ENCODE data around the gene MYLIP.
A peak's percentile ranks its signal among the peaks of the same experiment; 100 is the strongest.

Gene MYLIP

DNA sequence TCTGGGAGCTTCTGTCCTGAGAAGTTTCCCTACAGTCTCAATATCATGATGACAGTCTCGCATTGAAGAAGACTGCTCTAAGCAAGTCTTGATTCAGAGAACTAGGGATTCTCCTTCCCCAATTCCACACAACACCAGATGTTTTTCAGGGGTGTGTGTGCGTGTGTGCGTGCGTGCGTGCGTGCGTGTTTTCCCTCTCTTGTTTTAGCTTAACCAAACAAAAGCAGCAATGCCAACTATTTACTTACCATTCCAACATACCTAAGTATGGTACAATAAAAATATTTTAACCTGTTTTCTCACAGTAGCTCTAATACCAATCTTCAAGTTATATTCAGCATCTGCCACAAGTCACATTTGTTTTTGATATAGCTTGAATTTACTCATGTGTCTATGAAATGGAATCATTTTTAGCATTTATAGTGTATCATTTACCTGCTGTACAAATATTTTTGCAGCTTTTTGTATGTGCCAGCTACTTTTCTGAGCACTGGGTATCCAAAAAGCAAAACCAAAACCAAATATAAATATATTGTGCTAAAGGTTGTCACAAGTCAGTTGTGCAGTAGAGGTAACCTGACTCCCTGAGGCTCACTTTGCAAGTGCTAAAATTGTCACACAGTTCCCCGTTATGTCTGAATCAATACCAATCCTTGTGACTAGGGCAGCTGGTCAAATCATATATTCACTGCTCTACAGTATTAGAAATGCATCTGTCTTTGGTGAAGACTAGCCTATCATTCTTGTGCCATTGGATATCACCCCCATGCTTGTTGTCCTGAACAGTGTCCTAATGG, 21.7 kb upstream of the MYLIP start:
- no peak for DNase-seq

GRCh38 chr6:16108419-16108818, 20.5 kb upstream of the MYLIP start:
- no peak for DNase-seq

- DNase-seq = peak in 1 of 56 donors; percentile 2
These were observed 19.8 kb upstream of the MYLIP start for GRCh38 chr6:16108921-16109658.

- no peak for DNase-seq
These were observed 19.1 kb upstream of the MYLIP start for GRCh38 chr6:16109659-16110305.

- no peak for DNase-seq
These were observed 10.1 kb upstream of the MYLIP start for GRCh38 chr6:16118825-16119224.

DNA sequence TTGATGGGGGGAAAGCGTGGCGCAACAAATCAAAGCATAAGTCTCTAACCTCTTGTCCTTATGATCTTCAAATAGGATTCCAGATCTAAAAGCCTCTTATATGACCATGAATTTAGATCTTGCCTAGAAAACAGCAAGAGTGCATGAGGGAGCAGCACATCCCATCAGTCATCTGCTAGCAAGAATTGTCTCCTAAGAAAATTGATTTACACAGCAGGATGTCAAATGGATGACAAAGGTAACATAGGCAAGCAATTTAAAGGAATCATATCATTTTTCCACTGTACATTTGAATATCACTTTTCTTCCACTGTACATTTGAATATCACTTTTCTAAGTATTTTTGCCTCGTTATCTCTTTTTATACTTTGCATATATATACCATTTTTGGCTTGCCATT, 7.5 kb upstream of the MYLIP start:
- DNase-seq = no peak

DNA sequence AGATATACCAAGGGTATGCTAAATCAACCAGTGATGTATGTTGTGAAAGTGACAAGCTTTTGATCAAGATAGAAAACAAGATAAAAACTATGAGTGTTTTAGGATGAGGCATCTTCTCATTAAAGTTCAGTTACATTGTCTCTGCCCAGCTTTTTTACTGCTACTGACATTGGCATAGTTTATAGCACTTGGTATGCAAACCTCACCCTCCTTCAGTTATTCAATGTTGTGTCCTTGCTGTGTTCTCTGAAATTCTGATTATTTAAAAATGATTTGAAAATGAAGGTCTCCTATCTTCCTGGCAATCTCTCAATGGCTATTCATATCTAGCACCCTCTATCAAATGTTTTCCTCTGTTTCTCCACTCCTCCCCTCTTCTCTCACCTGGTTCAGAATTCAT, 6.7 kb upstream of the MYLIP start:
- DNase-seq = no peak

GRCh38 chr6:16124198-16125180, 4.4 kb upstream of the MYLIP start:
- DNase-seq = no peak

DNA sequence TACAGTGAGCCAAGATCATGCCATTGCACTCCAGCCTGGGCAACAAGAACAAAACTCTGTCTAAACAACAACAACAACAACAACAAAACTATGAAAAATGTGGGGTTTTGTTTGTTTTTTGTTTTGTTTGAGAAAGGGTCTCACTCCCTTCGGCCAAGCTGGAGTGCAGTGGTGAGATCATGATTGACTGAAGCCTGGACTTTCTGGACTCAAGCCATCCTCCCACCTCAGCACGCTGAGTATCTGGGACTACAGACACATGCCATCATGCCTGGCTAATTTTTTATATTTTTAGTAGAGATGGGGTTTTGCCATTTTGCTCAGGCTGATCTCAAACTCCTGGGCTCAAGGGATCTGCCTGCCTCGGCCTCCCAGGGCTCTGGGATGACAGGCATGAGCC, 2.8 kb upstream of the MYLIP start:
- no peak for DNase-seq

GRCh38 chr6:16126861-16127260, 2.0 kb upstream of the MYLIP start:
- DNase-seq = no peak

DNA sequence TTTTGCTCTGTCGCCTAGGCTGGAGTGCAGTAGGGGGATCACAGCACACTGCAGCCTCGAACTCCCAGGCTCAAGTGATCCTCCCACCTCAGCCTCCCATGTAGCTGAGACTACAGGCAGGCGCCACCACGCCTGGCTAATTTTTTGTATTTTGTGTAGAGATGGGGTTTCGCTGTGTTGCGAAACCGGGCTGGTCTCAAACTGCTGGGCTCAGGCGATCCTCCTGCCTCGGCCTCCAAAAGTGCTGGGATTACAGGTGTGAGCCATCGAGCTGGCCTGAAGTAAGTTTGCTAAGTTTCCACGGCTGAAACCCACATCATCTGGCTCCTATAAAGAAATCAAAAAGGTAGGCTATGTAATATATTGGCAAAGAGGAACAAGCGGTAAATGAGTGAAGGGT, 1.4 kb upstream of the MYLIP start:
- DNase-seq = no peak

DNA sequence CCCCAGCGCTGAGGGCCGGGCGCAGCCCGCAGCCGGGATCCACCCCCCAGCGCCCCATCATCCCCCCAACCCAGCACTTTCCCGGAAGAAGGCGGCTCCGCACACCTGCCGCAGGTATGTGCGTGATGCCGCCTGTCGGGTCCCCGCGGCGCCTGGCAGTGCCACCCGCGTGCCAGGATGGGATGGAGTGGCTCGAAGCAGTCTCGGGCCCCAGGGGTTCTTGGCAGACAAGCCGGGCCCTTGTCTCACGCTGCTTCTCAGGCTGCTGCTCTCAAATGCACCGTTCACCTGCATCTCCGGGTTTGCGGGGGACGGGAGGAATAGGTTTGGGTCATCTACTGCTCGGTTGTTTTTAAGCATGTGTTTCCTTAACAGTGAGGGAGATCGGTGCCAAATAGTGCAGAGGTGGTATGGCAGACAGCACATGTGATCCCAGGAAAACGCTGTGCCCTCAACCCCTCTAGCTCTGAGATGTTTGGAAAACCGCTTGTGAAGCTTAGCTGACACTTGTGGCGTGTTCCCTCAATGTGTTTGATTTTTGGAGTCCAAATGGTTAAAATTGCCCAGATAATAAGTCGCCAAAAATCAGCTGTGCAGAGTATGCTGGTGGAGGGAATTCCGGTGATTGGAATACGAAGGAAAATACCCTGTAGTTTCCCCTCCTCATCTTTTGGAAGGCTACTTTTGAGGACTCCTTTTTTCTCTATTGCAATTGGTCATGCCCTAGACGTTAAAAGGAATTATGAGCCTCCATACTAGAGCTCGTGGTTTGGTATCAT, 926 bp downstream of the MYLIP start:
- peak in 14 of 56 donors; percentile 15 to 62 (median 42) for DNase-seq

DNA sequence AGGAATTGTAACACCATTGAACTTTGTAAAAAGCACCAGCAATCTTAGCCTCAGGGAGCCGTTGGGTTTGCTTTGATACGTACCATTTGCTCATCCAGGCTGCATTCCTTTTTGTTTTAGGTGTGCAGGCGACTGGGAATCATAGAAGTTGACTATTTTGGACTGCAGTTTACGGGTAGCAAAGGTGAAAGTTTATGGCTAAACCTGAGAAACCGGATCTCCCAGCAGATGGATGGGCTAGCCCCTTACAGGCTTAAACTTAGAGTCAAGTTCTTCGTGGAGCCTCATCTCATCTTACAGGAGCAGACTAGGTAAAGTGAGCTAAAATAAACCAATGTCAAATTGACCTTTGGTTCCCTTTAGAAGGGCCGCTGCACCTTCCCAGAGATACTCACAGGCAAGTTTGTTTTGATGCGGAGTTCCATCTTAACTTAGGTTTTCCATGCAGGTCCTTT, 1.6 kb downstream of the MYLIP start:
- DNase-seq = no peak

DNA sequence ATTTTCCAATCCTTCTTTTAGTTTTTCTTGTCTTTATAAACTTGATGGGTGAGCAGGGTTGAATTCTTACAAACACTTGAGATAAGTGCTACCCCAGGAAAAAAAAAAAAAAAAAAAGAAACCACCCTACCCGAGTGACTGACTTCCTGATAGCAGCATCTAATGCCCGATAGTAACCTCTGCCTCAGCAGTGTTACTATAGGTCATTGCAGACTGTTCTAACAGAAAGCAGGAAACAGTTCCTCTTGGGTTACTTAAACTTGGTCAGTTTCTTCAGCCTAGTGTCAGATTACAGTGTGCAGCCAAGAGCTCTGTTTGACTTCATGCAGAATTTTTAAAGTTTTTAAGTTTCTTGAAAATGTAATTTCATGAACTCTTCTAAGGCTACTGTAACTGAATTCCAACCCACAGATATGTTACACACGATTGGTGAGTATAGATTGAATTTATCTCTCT, 2.1 kb downstream of the MYLIP start:
- DNase-seq = peak in 4 of 56 donors; percentile 11 to 25 (median 14)

DNA sequence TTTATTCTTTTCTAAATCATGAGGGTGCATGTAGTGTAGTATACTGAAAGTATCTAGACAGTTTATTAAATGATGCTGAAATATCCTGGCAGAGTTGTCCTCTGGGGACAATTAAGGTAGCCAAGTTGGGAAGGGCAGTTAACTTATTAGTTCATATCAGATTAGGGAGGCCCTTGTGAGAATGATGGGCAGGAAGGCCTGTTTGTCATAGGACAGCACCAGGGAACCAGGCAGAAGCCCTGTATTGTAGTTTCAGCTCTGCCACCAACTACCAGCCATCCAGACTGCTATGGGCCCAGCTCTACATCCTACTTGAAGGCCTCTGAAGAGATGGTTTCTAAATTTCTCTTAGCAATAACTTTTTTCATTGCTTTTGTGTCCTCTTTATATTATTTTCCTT, 4.0 kb downstream of the MYLIP start:
- peak in 1 of 56 donors; percentile 13 for DNase-seq

DNA sequence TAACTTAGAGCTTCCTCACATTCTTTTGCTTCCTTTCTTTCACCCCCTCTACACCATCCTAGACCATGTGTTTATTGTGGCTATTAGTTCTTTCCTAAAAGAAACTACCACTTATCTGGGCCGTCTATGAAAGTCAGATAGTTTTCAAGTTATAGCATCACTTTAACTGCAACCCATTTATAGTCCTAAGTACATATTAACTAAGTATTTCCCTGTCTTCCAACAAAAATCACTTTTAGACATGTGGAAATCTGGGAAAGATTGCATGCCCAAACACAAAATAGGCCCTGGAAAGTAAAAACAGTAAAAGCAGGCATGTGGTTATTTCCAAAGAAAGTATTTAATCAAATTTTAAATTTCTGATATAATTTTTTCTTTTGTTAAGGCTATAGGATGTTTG, 5.5 kb downstream of the MYLIP start:
- no peak for DNase-seq

- no peak for DNase-seq
These were observed 6.2 kb downstream of the MYLIP start for GRCh38 chr6:16135066-16135465.

GRCh38 chr6:16136091-16136490, 7.2 kb downstream of the MYLIP start:
- DNase-seq = no peak

GRCh38 chr6:16136621-16137450, 8.0 kb downstream of the MYLIP start:
- no peak for DNase-seq
